ENCODE measurements around the gene OBSL1.

OBSL1 gene

DNA sequence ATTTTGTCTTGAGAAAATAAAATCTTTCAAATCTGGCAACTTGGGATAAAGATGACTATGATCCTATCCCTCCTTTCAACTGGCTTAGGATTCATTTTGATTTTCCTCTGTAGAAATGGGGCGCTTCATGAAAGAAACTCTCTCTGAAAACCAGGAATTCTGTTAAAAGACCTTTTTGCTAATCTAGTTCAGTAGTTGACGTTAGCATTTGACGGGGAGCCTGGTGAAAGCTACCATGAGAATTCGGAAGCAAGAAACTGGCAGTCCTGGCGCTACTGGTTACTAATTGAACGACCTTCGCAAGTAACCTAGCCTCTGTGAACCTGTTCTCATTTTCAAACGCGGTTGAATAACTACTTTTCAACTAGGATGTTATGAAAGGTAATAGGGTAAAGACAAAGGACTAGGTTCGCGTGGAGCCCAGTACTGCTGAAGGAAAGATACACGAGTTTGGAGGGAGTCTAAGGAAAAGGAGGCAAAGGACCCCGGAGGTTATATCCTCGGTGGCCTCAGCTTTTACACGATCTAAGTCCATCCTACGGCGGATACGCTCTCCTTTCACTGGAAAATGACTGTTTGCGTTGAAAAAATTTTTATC lies 25.7 kb upstream of the OBSL1 start:
- no peak for DNase-seq

DNA sequence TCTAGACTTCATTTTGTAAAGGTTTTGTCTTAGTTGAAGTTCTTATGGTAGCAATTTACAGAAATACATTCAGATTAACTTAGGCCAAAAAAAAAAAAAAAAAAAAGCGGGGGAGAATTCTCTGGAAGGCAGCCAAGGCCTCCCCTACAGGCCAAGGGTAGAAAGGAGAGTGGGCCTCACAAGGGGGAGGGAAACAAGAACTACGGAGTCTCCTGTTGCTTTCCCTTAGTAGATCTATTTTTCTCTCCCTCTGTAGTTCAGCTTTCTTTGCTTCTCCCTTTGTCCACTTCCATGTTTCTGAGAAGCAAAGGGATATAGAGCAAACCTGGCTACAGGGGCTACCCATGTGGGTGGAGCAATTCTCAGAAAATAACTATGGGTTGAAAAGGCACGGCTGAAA lies 23.9 kb upstream of the OBSL1 start:
- DNase-seq: no peak

DNA sequence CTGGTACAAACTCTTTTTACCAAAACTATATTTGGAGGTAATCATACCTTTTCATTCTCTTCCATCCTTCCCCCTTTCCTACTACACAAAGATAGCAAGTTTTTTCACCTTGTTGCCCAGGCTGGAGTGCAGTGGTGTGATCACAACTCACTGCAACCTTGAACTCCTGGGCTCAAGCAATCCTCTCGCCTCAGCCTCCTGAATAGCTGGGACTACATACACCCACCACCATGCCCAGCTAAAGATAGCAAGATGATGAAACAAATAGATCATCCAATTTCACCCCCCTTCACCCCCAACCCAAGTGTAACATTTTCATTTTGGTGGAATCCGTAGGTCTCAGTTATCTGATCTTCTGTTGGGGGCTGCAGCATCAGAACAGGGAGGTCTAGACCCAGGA lies 21.8 kb upstream of the OBSL1 start:
- no peak for DNase-seq

GRCh38 chr2:219592736-219593135 lies 21.4 kb upstream of the OBSL1 start:
- no peak for DNase-seq

DNA sequence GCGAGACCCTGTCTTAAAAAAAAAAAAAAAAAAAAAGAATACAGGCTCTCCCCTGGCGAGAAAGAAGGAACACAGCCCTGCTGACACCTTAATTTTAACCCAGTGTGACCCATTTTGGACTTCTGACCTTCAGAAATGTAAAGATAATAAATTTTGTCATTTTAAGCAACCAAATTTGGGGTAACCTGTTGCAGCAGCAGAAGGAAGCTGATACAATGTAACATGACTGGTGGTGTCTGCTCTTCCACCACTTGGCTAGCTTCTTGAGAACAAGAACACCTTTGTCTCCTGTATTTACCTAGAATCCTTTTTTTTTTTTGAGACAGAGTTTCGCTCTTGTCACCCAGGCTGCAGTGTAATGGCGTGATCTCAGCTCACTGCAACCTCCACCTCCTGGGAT lies 19.8 kb upstream of the OBSL1 start:
- no peak for DNase-seq

- DNase-seq: no peak
These were observed 10.0 kb upstream of the OBSL1 start for GRCh38 chr2:219581346-219581745.

GRCh38 chr2:219578811-219579613 lies 7.7 kb upstream of the OBSL1 start:
- DNase-seq: no peak

DNA sequence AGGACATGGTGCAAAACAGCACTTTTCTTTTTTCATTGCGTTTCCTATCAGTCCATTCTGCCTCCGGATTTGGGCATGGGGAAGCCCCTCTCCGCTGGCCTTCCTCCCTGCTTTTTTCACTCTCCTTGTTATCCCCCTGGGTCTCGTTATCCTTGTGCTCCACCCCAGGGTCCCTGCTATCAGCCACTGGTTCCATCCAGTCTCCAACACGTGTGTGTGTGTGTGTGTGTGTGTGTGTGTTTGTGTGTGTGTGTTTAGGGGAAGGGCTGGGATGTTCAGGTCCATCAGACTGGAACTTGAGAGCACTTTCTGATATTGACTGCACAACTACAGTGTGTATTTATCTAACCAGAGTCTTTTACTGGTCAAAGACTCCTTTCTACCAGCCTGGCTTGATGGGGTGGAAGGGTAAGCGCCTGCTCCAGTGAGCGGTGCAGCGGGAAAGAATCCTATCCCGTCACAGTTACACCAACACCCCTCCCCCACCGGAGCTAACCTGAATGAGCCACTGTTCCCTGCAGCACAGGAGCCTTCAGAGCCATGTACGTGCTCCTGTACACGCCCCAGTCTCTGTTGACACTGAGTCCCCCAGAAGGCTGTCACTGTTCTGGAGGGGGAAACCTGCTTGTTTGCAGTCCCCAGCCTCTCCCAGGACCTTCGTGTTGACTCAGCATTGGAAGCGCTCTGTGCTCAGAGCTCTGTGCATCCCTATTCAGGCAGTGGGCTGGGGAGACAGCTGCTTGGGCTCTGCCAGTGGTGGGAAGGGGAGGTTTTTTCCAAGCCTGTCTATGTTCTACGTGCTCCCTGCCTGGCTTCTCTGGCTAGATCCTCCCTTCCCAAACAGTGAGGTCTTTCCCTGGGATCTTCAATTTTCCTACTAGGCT lies 5.4 kb upstream of the OBSL1 start:
- DNase-seq: peak; percentile 22

DNA sequence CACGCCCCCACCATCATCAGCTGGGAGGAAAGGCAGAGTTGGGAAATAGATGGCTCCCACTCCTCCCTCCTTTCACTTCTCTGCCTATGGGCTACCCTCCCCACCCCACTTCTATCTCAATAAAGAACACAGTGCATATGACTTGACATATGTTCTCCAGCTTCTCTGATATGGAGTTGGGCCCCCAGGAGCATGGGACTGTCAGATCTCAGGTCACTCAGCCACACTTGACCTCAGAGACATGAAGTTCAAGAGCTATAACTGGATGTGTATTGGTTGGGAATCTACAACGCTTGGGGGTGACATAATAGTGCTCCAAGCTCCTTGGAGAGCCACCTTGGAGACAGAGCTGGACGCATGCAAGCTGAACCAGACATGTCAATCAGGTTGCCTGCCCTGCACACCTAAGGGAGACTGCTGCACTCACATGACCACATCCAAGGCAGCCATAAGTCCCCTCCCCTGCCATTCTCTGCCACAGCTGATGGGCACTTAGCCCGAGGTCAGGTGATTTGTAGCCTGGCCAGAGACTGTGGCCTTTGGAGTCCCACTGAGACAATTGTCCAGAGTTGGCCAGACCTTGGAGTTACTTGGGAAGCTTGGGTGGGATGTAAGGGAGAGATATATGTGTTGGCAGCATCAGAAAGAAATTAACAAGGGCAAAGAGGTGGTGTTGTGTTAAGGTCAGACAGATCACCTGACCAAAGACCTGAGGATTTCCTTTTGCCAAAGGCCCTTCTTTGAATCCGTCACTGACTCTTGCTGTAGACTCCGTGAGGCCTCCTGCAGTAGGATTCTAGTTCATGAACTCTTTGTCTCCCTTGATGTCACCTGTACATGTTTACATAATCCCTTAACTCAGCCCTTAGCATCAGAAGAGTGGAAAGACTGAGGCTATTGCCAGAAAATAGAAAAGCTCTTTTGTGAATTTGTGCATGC lies 4.5 kb upstream of the OBSL1 start:
- no peak for DNase-seq

DNA sequence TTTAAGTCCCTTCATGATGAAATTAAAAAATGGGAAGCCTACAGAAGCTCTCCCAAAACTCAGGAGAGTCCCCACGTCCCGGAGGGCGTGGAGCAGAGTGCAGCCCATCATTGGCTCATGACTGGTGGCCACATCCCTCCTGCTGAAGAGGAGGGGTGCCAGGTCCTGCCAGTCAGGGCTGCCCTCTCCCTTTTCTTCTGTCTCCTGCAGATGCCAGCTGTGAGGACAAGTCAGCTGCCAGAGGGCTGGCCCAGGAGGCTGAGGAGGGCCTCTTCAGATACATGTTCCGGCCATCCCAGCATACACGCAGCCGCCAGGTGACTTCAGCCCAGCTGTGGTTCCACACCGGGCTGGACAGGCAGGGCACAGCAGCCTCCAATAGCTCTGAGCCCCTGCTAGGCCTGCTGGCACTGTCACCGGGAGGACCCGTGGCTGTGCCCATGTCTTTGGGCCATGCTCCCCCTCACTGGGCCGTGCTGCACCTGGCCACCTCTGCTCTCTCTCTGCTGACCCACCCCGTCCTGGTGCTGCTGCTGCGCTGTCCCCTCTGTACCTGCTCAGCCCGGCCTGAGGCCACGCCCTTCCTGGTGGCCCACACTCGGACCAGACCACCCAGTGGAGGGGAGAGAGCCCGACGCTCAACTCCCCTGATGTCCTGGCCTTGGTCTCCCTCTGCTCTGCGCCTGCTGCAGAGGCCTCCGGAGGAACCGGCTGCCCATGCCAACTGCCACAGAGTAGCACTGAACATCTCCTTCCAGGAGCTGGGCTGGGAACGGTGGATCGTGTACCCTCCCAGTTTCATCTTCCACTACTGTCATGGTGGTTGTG lies 3.4 kb upstream of the OBSL1 start:
- DNase-seq: peak; percentile 34

GRCh38 chr2:219573166-219573565 lies 1.8 kb upstream of the OBSL1 start:
- DNase-seq: no peak

DNA sequence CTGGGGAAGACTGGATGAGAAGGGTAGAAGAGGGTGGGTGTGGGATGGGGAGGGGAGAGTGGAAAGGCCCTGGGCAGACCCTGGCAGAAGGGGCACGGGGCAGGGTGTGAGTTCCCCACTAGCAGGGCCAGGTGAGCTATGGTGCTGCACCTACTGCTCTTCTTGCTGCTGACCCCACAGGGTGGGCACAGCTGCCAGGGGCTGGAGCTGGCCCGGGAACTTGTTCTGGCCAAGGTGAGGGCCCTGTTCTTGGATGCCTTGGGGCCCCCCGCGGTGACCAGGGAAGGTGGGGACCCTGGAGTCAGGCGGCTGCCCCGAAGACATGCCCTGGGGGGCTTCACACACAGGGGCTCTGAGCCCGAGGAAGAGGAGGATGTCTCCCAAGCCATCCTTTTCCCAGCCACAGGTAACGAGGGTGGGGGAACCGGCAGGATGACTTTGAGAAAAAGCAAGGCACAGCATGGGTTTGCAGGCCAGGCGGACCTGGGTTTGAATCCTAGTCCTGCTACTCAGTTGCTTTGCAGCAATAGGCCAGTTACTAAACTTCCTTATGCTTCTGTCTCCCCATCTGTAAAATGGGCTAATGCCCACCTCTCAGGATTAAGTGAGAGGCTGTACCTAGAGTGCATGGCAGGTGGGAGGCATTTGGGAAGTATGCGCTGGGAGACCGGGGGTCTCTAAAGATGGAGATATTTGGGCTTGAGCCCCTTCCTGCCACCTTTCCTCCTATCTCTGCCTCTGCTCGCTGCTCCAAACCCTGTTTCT lies 1.1 kb upstream of the OBSL1 start, which contains the start of gene INHA:
Gene INHA (plus strand): TSS at position 74 of the 765 bp plus-strand sequence. CDS start 65 bp downstream, at position 139.
- no peak for DNase-seq

DNA sequence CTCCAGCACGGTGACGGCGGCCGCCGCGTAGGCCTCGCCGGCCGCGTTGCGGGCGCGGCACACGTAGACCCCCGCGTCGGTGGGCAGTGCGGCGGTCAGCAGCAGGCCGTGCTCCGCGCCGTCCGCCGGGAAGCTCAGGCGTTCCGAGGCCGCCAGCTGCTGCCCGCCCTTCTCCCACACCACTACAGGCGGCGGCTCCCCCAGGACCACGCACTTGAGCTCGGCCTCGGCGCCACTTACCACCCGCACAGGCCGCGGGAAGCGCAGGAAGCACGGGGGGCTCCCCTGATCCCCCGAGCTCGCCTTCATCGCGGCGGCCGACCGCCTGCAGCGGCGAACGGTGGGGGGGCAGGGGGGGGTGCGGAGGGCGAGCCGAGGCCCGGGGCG lies 422 bp downstream of the OBSL1 start:
- no peak for DNase-seq

DNA sequence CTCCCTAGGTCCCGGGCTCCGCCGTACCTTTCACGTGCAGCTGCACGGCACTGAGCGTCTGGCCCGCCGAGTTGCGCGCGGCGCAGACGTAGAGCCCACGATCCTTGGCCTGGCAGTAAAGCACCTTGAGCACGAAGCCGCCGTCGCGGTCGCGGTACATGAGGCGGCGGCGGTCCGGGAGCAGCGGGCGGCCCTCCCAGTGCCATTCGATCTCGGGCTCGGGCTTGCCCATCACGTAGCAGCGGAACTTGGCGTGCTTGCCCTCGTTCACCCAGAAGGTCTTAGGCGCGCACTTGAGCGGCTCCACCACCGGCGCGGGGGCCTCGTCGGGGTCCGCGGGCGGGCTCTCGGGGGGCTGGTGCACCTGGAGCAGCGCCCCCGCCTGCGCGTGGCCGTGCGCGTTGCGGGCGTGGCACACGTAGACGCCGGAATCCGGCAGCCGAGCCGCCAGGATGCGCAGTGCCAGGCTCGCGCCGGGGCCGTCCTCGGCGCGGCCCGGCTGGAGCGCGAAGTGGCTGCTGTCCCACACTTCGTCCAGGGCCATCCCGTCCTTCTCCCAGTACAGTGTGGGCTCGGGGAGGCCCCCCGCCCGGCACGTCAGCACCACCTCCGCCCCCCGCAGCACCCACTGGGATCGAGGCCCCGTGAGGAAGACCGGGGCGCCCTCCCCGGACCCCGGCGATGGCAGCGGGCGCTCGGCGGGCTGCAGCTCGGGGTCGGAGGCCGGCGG lies 980 bp downstream of the OBSL1 start:
- no peak for DNase-seq

DNA sequence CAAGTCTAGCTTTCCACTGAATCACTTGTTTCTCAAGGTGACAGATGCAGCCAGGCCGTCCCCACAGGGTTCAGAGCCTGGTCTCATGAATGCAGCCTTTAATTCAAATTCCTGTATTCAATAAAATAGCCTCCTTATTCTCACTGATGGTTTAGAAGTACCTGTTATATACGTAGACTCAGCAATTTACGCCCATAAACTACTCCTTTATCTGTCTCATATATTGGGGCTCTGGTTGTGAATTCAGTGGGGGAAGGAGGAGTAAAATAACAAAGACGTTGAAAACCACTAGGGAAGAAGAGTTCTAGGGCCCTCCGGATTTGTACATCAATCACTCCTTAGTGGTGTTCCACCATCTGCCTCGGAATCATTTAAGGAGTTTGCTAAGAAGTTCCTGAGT lies 1.7 kb downstream of the OBSL1 start:
- DNase-seq: no peak

- no peak for DNase-seq
These were observed 2.3 kb downstream of the OBSL1 start for GRCh38 chr2:219569041-219569440.

DNA sequence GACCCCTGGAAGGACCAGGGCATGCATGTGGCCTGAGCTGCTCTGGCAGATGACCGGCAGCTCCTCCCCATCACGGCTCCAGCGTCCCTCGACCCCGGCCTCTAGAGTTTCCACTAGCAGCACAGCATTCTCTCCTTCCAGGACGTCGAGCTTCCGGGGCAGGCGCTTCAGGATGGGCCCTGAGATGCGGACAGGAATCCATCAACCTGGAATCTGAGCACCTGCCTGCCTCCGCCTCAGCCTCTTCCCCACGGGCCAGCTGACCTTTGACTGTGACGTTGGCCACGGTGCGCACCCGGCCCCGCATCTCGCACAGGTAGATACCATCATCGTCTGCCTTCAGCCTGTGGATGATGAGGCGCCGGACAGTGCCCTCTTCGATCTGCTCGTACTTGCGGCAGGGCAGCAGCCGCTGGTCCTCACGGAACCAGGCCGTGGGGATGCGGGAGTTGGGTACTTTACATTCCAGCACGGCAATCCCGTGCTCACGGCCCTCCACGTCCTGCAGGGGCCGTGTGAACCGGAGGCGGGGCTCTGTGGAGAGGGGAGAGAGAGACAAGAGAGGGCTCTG lies 3.5 kb downstream of the OBSL1 start:
- DNase-seq: no peak

- no peak for DNase-seq
These were observed 4.2 kb downstream of the OBSL1 start for GRCh38 chr2:219567131-219567530.

- DNase-seq: no peak
These were observed 4.7 kb downstream of the OBSL1 start for GRCh38 chr2:219566640-219567039.
